Large intestine (tissue), 3 donors: Measurements from ENCODE around the gene ENAH. TPM values are rescaled to one million over a fixed set of nuclear protein-coding genes. Genes with fewer than 3 reads are reported as not detected.
"Not testable (repeated sequence)": the region's sequence is repeated elsewhere in the genome, so short reads cannot be mapped to it uniquely, and the experiment has no call there.

Experiments
- DNase-seq, 2 donors: peaks; one replicate each; pipeline versions ENCODE4 v3.0.0 to v3.0.0-alpha.2; 2013
- H3K27ac ChIP-seq: one replicate; pipeline ENCODE4 v1.5.1; 2013; ENCODE audit warnings: low read length
- H3K27me3 ChIP-seq: 2 replicates; pipeline ENCODE4 v1.6.1; 2013; ENCODE audit warnings: low read length; ENCODE audit not compliant: control insufficient read depth, insufficient read depth
- H3K36me3 ChIP-seq: 2 replicates; pipeline ENCODE4 v1.6.1; 2013; ENCODE audit warnings: low read length; ENCODE audit not compliant: control insufficient read depth, insufficient read depth
- H3K4me1 ChIP-seq: one replicate; pipeline ENCODE4 v1.6.1; 2013; ENCODE audit warnings: low read length; ENCODE audit not compliant: control insufficient read depth, insufficient read depth
- H3K4me3 ChIP-seq: one replicate; pipeline ENCODE4 v1.5.1; 2013; ENCODE audit warnings: low read length
- H3K9me3 ChIP-seq: one replicate; pipeline ENCODE4 v1.6.1; 2013; ENCODE audit warnings: mild to moderate bottlenecking, low read depth, low read length, moderate library complexity; ENCODE audit not compliant: control insufficient read depth
- WGBS: methylation state at CpG from one replicate; pipeline ENCODE4 v1.1.5; 2013; ENCODE audit warnings: low lambda C conversion rate; ENCODE audit not compliant: insufficient coverage; 5-methylcytosine and 5-hydroxymethylcytosine counted together
- polyA plus RNA-seq: library from polyadenylated mRNA; unstranded; fragments of 120-200 nt; gene quantifications from one replicate; pipeline ENCODE4 v1.2.1, GENCODE V29; 2013

Gene ENAH
- polyA plus RNA-seq, 1 donor, result 44.4 TPM

DNA sequence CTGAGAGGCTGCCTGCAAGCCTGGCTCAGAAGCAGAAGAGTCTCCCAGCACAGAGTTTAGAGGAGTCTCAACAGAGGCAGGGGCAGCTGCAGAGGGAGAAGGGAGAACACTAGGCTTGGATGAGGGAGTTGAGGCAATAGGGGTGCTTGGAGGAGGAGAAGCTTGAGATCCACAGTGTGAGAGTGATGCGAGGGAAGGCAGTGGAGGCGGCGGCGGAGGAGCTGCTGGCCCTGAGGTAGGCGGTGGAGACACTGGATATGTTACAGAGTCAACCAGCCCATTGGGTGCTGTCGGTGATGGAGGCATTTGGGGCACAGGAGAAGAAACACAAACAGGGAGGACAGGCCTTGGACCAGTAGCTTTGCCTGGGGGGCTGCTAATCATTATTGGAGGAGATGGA, 135.7 kb downstream of the ENAH start:
- peaks cover 19% of the 10 kb centered on the region for H3K36me3 ChIP-seq
- WGBS, result no CpG with 5 or more reads among the region's 6 CpGs
- no peak overlapping the region for H3K27ac ChIP-seq
- H3K4me3 ChIP-seq, result no peak overlapping the region
- no peaks in the 10 kb centered on the region for H3K27me3 ChIP-seq
- H3K4me1 ChIP-seq, result no peaks in the 10 kb centered on the region
- no peaks in the 10 kb centered on the region for H3K9me3 ChIP-seq
- DNase-seq, result no peak

DNA sequence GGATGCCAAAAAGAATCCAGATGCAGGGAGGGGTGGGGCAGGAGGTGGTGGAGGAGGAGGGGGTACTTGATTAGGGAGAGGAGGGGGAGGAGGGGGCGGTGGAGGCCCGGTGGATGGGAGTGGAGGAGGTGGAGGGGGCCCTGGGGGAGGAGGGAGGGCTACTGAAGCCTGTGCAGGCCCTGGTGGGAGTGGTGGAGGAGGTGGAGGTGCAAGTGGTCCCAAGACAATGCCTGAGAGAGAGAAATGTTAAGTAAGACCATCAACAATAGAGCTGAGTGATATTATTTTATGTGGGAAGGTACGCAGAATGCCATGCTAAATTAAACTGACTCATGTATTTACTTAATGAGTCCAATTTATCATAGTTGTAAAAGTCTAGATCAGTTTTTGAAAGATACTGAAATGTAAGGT, 138.2 kb downstream of the ENAH start:
- H3K27ac ChIP-seq, result no peak overlapping the region

DNA sequence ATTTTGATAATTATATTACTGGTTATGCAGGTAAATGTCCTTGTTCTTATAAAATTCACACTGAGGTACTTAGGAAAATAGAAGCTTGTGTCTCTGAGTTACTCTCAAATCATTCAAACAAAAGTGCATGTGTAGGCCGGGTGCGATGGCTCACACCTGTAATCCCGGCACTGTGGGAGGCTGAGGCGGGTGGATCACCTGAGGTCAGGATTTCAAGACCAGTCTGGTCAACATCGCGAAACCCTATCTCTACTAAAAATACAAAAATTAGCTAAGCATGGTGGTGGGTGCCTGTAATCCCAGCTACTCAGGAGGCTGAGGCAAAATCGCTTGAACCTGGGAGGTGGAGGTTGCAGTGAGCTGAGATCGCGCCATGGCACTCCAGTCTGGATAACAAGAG, 139.3 kb downstream of the ENAH start:
- not testable (repeated sequence) for H3K27ac ChIP-seq, H3K9me3 ChIP-seq, H3K27me3 ChIP-seq, DNase-seq, H3K4me3 ChIP-seq, H3K4me1 ChIP-seq
- WGBS, result no CpG with 5 or more reads among the region's 9 CpGs
- H3K36me3 ChIP-seq, result peaks cover 18% of the 10 kb centered on the region

More for the DNA sequence above, 138.2 kb downstream of the ENAH start:
- DNase-seq, result no peak
- Histone ChIP-seq H3K27me3 (no peaks in the 10 kb centered on the region), H3K9me3 (no peaks in the 10 kb centered on the region), H3K4me3 (no peak overlapping the region), H3K36me3 (peaks cover 23% of the 10 kb centered on the region), H3K4me1 (no peaks in the 10 kb centered on the region)
- WGBS, result 100% methylated on average over 1 of the region's 3 CpGs

DNA sequence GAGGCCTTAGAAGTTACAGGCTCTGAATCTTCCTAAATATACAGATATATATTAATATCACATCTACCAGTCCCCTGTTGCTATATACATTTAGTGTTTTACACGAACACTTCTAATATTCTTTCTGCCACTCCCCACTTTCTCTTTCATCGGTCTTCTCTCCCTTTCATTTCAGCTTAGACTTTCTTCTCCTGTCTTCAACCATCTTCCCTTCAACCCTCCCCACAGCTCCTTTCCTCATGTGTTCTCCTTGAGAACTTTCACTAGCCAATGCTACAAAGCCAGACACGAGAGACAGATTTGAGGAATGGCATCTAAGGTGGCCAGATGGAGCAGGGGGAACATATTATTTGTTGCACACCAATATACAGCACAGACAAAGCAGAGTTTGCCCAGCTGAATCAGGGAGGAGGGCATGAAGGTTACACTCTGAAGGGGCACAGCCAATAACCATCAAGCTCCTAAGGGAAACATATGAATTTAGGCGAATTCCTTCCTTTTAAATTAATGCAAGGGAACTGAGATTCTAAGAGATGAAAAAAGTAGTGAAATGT, 141.0 kb downstream of the ENAH start:
- WGBS, result 61% methylated on average over 2 of the region's 4 CpGs
- no peaks in the 10 kb centered on the region for H3K27me3 ChIP-seq
- no peak overlapping the region for H3K4me3 ChIP-seq
- DNase-seq, result no peak
- no peaks in the 10 kb centered on the region for H3K9me3 ChIP-seq
- H3K27ac ChIP-seq, result no peak overlapping the region
- H3K36me3 ChIP-seq, result peaks cover 11% of the 10 kb centered on the region
- no peaks in the 10 kb centered on the region for H3K4me1 ChIP-seq

DNA sequence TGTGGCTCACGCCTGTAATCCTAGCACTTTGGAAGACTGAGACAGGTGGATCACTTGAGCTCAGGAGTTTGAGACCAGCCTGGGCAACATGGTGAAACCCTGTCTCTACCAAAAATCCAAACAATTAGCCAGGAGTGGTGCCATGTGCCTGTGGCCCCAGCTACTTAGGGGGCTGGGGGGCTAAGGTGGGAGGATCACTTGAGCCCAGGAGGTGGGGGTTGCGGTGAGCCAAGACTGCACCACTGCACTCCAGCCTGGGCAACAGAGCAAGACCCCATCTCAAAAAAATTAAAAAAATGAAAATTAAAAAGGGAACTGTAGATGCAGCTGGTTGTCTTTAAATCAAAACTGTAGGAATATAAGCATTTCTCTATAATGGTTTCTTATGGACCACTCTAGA, 142.2 kb downstream of the ENAH start:
- not testable (repeated sequence) for H3K4me1 ChIP-seq, H3K9me3 ChIP-seq, H3K27ac ChIP-seq, H3K27me3 ChIP-seq, DNase-seq, H3K4me3 ChIP-seq
- no CpG with 5 or more reads among the region's 2 CpGs for WGBS
- peaks cover 15% of the 10 kb centered on the region for H3K36me3 ChIP-seq

DNA sequence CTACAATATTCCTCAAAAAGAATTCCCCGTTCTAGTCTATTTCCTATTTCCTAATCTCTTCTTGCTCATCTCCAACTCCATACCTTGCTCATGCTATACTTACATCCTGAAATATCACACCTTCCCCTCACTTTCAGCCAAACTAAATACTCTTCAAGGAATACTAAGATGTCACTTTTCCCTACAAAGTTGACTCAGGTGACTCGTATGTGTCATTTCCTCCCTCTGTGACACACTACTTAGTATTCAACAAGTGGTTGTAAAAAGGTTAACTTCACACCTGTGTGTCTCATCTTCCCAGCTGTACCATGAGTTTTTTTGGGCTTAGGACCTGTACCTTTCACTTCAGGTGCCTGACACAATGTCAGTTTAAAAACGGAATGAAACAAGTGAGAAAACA, 143.2 kb downstream of the ENAH start:
- Histone ChIP-seq H3K27me3 (no peaks in the 10 kb centered on the region), H3K4me1 (no peaks in the 10 kb centered on the region), H3K4me3 (no peak overlapping the region), H3K36me3 (peaks cover 15% of the 10 kb centered on the region), H3K9me3 (no peaks in the 10 kb centered on the region), H3K27ac (no peak overlapping the region)
- 100% methylated on average over 1 of the region's 3 CpGs for WGBS
- no peak for DNase-seq

DNA sequence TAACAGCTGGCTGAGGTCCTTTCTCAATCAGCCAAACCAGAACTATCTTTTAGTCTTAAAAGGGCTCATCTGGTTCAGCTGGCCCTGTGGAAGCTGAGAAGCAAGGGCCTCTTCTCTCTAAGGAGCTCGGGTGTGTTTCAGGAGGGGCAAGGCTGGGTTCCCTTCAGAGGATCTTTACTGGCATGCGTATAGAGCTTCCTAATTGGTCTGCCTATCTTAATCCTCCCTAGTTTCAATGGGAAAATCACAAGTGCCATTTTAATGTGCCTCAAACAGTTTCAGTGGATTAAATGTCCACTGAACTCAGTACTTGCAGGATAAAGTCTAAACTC, 143.6 kb downstream of the ENAH start:
- H3K27me3 ChIP-seq, result no peaks in the 10 kb centered on the region
- WGBS, result no CpG with 5 or more reads among the region's 2 CpGs
- no peak overlapping the region for H3K4me3 ChIP-seq
- no peak for DNase-seq
- H3K9me3 ChIP-seq, result no peaks in the 10 kb centered on the region
- H3K36me3 ChIP-seq, result peaks cover 15% of the 10 kb centered on the region
- no peaks in the 10 kb centered on the region for H3K4me1 ChIP-seq
- H3K27ac ChIP-seq, result no peak overlapping the region

DNA sequence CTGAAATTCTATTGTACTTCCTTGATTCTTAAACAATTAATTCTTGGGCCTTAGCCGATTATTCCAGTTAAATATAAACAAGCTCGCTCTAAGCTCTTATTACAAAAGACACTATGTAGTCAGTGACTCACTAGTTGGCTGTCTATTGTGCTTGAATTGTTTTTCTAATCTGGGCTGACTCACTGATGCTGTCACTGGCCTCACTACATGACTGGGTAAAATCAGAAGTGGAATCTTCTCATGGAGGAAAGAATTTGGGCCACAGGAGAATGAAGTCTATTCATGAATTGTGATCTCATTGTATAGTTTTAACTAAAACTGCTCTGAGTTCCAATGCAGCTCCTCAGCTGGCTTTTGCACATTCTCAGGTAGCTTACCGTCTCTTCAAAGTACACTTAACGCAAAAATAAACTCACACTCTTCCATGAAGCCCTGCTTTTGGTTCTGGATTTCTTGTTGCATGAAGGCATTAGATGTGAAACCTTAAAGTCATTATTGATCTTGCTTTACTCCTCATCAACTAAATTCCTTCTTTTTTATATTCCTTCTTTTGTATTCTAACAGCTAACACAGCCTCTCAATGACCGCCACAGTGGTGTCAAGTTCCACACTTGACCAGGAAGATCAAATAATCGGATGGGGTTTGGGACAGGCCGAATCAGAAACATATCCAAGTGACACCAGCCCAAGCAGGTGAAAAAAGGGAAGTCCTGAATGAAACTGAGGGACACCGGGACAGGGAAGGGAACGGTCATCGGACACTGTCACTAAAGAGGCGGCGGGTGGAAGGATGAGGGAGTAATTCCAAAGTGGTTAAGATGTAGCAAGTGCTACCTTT, 144.2 kb downstream of the ENAH start:
- 75% methylated on average over 4 of the region's 12 CpGs for WGBS
- peak; percentile 37 to 70 for DNase-seq
- no peak overlapping the region for H3K27ac ChIP-seq

DNA sequence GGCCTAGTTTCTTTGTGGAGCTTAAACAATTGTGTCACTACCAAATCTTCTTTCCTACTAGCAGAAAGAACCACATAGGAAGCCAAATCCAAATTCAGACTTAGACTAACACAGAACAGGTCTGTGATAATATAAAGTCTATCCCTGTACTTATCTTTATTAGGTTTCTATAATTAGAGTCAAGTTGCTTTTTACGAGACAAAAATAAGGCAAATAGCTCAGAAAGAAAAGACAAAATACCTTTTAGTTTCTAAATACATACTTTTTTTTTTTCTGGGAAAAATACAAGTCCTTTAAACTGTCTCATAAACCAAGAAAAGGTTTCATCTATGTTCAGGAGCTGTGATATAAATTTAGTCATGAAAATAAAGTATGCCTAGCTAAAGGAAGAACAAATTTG, 146.2 kb downstream of the ENAH start:
- no peak for DNase-seq
- no peaks in the 10 kb centered on the region for H3K9me3 ChIP-seq
- 100% methylated on average over 1 of the region's 1 CpG for WGBS
- H3K4me3 ChIP-seq, result no peak overlapping the region
- H3K27me3 ChIP-seq, result no peaks in the 10 kb centered on the region
- no peaks in the 10 kb centered on the region for H3K4me1 ChIP-seq
- H3K27ac ChIP-seq, result no peak overlapping the region
- peaks cover 9% of the 10 kb centered on the region for H3K36me3 ChIP-seq

More for the DNA sequence above, 144.2 kb downstream of the ENAH start:
- no peaks in the 10 kb centered on the region for H3K4me1 ChIP-seq
- H3K36me3 ChIP-seq, result peaks cover 15% of the 10 kb centered on the region
- H3K4me3 ChIP-seq, result no peak overlapping the region
- no peaks in the 10 kb centered on the region for H3K27me3 ChIP-seq
- no peaks in the 10 kb centered on the region for H3K9me3 ChIP-seq

DNA sequence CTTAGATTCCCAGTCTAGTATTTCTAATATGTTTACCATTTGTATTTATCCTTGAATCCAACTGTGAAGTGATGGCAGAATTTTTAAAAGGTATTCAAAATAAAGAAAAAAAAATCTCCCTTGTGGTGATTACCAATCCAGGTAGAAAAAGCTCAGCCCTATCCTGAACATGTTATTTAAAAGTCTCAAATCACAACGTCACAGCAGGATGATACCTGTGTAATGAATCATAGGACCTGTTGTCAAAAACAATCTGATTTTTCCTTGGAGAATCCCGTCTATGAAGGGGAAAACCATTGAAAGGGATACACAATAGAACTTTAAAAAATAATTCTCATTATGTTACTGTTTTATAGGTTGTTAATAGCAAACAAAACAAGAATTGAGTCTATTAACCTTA, 148.1 kb downstream of the ENAH start:
- H3K4me1 ChIP-seq, result no peaks in the 10 kb centered on the region
- H3K36me3 ChIP-seq, result peaks cover 7% of the 10 kb centered on the region
- DNase-seq, result no peak
- no peak overlapping the region for H3K27ac ChIP-seq
- no peak overlapping the region for H3K4me3 ChIP-seq
- WGBS, result no CpG with 5 or more reads among the region's 2 CpGs
- no peaks in the 10 kb centered on the region for H3K9me3 ChIP-seq
- no peaks in the 10 kb centered on the region for H3K27me3 ChIP-seq
